Osteoblast (primary cell): ENCODE results near the gene NR5A2. TPM values are rescaled to one million over a fixed set of nuclear protein-coding genes. Genes with fewer than 3 reads are reported as not detected.

Source experiments
- DNase-seq: peaks from one replicate; pipeline ENCODE4 v3.0.0; 2011; ENCODE audit warnings: low spot score, mixed read lengths; ENCODE audit not compliant: insufficient read length; ENCODE audit errors: missing footprints
- H2AFZ ChIP-seq: 2 replicates; pipeline ENCODE4 v1.6.0; 2011; ENCODE audit warnings: mild to moderate bottlenecking, low read length
- H3K27ac ChIP-seq: 2 replicates; pipeline ENCODE4 v1.5.1; 2011; ENCODE audit warnings: mild to moderate bottlenecking, low read depth, low read length, moderate library complexity
- H3K27me3 ChIP-seq: 2 replicates; pipeline ENCODE4 v1.6.0; 2012; ENCODE audit warnings: mild to moderate bottlenecking, control low read depth, inconsistent platforms, low read length, moderate library complexity; ENCODE audit not compliant: insufficient read depth
- H3K36me3 ChIP-seq: 2 replicates; pipeline ENCODE4 v1.5.1; 2011; ENCODE audit warnings: mild to moderate bottlenecking, low read length, control low read depth, moderate library complexity; ENCODE audit not compliant: insufficient read depth
- H3K4me1 ChIP-seq: 2 replicates; pipeline ENCODE4 v1.5.1; 2011; ENCODE audit warnings: mild to moderate bottlenecking, low read length, control low read depth, moderate library complexity; ENCODE audit not compliant: insufficient read depth
- H3K4me2 ChIP-seq: 2 replicates; pipeline ENCODE4 v1.6.0; 2011; ENCODE audit warnings: mild to moderate bottlenecking, low read length; ENCODE audit not compliant: insufficient read depth
- H3K4me3 ChIP-seq: fragments of 200-600 bp; sonication (generic); 3 replicates; pipeline ENCODE4 v1.5.1; 2012; ENCODE audit warnings: mild to moderate bottlenecking, low read length, inconsistent platforms; ENCODE audit not compliant: insufficient read depth
- H3K79me2 ChIP-seq: 2 replicates; pipeline ENCODE4 v1.6.0; 2012; ENCODE audit warnings: mild to moderate bottlenecking, low read length, control low read depth, inconsistent platforms; ENCODE audit not compliant: insufficient read depth
- H3K9me3 ChIP-seq: 2 replicates; pipeline ENCODE4 v1.5.1; 2011; ENCODE audit warnings: low read depth, low read length, control low read depth
- H4K20me1 ChIP-seq: 2 replicates; pipeline ENCODE4 v1.6.0; 2012; ENCODE audit warnings: mild to moderate bottlenecking, low read length, control low read depth; ENCODE audit not compliant: insufficient read depth
- CTCF ChIP-seq: IDR thresholded peaks from 2 replicates; pipeline ENCODE4 v1.5.1; 2011; ENCODE audit warnings: mild to moderate bottlenecking, low read depth, low read length, moderate library complexity; ENCODE audit errors: extremely low read depth
- total RNA-seq: library from RNA; depleted of rRNA; stranded (reverse); fragments of >200 nt; gene quantifications from 2 replicates; pipeline ENCODE4 v1.2.3, GENCODE V29; 2012

The NR5A2 gene
- total RNA-seq, 1 donor: not detected

DNA sequence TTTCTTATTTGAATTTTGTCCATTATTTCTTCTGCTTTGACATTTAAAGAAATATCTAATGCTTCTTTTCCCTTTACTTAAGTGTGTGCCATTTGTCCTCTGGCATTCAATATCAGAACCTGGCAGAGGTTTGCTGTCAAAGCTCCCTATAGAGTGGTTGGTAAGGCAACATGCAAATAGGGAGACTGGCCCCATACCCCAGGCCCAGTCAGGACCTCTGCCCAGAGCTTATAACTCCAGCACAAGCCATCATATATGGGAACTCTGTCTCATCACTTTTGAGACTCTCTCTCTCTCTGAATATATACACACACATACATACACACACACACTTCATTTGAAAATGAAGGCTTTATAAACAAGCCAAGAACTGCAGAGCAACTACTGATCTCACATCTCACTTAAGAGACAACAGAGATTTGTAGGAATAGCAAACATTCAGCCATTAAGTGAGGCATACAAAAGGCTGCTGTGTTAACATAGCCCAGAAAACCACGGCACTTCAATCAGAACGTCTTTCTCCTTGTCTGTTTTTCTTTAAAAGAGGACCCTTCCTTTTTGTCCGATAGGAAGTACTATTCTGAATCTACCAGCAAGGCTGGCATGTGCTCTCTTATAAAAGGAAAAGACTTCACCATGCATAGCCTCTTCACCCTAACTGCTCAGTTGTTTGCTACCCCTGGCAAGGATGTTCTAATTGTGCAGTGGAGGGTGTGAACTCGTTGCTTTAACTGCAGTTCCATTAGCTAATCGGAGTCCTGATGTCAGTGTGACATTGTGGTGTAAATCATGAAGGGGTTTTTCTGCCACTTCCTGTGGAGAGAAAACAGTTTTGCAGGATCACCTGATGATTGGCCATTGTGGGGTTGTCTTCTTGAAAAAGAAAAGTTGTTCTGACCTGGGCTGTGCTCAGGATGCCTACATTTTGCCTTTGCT lies 101.7 kb downstream of the NR5A2 start:
- no peak for TF ChIP-seq CTCF
- Histone ChIP-seq H3K27me3 (peaks cover 7% of the 10 kb centered on the region), H2AFZ (no peak overlapping the region)

DNA sequence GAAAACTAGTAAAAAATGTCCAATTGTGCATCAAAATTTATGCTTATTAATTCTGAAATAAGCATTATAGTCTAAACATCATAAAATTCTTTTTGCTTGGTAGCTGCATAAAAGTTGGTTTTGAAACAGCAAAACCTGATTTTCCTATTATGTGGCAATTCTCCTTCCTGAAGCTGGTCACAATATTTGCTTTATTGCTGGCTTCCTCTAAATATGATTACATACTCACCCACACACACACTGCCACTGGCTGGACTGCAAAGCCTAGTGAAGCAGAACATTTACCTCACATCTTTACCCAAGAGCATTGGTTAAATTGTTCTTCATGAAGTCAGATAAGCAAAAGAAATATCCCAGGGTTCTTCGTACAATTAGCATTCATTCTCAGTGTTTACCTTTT lies 103.0 kb downstream of the NR5A2 start:
- H3K79me2 ChIP-seq: no peaks in the 10 kb centered on the region
- H3K4me2 ChIP-seq: no peak overlapping the region
- no peak overlapping the region for H3K27ac ChIP-seq
- H2AFZ ChIP-seq: no peak overlapping the region
- no peak overlapping the region for H3K4me3 ChIP-seq
- H3K27me3 ChIP-seq: peaks cover 7% of the 10 kb centered on the region
- H4K20me1 ChIP-seq: no peaks in the 10 kb centered on the region
- H3K4me1 ChIP-seq: no peaks in the 10 kb centered on the region
- no peaks in the 10 kb centered on the region for H3K9me3 ChIP-seq
- no peak for DNase-seq
- no peak for TF ChIP-seq CTCF
- no peaks in the 10 kb centered on the region for H3K36me3 ChIP-seq

More for the DNA sequence above, 101.7 kb downstream of the NR5A2 start:
- Histone ChIP-seq H3K79me2 (no peaks in the 10 kb centered on the region), H3K4me1 (no peaks in the 10 kb centered on the region), H3K9me3 (no peaks in the 10 kb centered on the region), H3K4me2 (no peak overlapping the region), H3K4me3 (no peak overlapping the region), H4K20me1 (no peaks in the 10 kb centered on the region), H3K27ac (no peak overlapping the region), H3K36me3 (no peaks in the 10 kb centered on the region)
- DNase-seq: no peak

GRCh38 chr1:200131551-200132125 lies 104.1 kb downstream of the NR5A2 start:
- DNase-seq: no peak
- H3K4me2 ChIP-seq: no peak overlapping the region
- H3K79me2 ChIP-seq: no peaks in the 10 kb centered on the region
- H3K4me3 ChIP-seq: no peak overlapping the region
- H3K27me3 ChIP-seq: peaks cover 7% of the 10 kb centered on the region
- no peak overlapping the region for H3K27ac ChIP-seq
- TF ChIP-seq CTCF: no peak
- H3K9me3 ChIP-seq: no peaks in the 10 kb centered on the region
- H2AFZ ChIP-seq: no peak overlapping the region
- H3K36me3 ChIP-seq: no peaks in the 10 kb centered on the region
- no peaks in the 10 kb centered on the region for H3K4me1 ChIP-seq
- H4K20me1 ChIP-seq: no peaks in the 10 kb centered on the region

GRCh38 chr1:200133123-200133522 lies 105.6 kb downstream of the NR5A2 start:
- Histone ChIP-seq H3K27me3 (peaks cover 7% of the 10 kb centered on the region), H4K20me1 (no peaks in the 10 kb centered on the region), H3K4me2 (no peak overlapping the region), H3K4me3 (no peak overlapping the region), H3K27ac (no peak overlapping the region), H3K79me2 (no peaks in the 10 kb centered on the region), H2AFZ (no peak overlapping the region), H3K9me3 (no peaks in the 10 kb centered on the region), H3K36me3 (no peaks in the 10 kb centered on the region), H3K4me1 (no peaks in the 10 kb centered on the region)
- DNase-seq: no peak
- TF ChIP-seq CTCF: no peak
